Aorta (tissue), 5 donors: ENCODE results near the gene MAP7. TPM values are rescaled to one million over a fixed set of nuclear protein-coding genes. Genes with fewer than 3 reads are reported as not detected.
"Not testable (repeated sequence)": the region's sequence is repeated elsewhere in the genome, so short reads cannot be mapped to it uniquely, and the experiment has no call there.

Experiments used
- ATAC-seq: fragments of 200-7000 bp; cut with Tn5 transposase; one replicate; pipeline ENCODE4 v1.9.1; 2022; ENCODE audit warnings: moderate library complexity; ENCODE audit not compliant: low FRiP score
- DNase-seq, 2 donors: peaks; one replicate each; pipeline ENCODE4 v3.0.0-alpha.2; 2020
- H3K27ac ChIP-seq, 2 donors: one replicate each; pipeline ENCODE4 v1.5.1; 2013; ENCODE audit warnings: low read length in 2 of 2, mild to moderate bottlenecking in 2 of 2, moderate library complexity in 2 of 2, control low read depth in 1 of 2, inconsistent platforms in 1 of 2, low read depth in 1 of 2
- H3K27me3 ChIP-seq, 2 donors: one replicate each; pipeline ENCODE4 v1.6.1; 2013; ENCODE audit warnings: control low read depth in 1 of 2, low read length in 1 of 2, mild to moderate bottlenecking in 1 of 2, moderate library complexity in 1 of 2; ENCODE audit not compliant: insufficient read depth in 2 of 2, control insufficient read depth in 1 of 2
- H3K36me3 ChIP-seq, 2 donors: one replicate each; pipeline ENCODE4 v1.6.1; 2013; ENCODE audit warnings: control low read depth in 1 of 2, low read length in 1 of 2, mild to moderate bottlenecking in 1 of 2; ENCODE audit not compliant: insufficient read depth in 2 of 2, control insufficient read depth in 1 of 2
- H3K4me1 ChIP-seq, 2 donors: one replicate each; pipeline ENCODE4 v1.6.1; 2013; ENCODE audit warnings: low read length in 2 of 2, control low read depth in 1 of 2, mild to moderate bottlenecking in 1 of 2, moderate library complexity in 1 of 2; ENCODE audit not compliant: insufficient read depth in 2 of 2, control insufficient read depth in 1 of 2
- H3K4me3 ChIP-seq, 2 donors: one replicate each; pipeline ENCODE4 v1.5.1; 2013; ENCODE audit warnings: low read length in 2 of 2, control low read depth in 1 of 2, mild to moderate bottlenecking in 1 of 2
- H3K9me3 ChIP-seq: one replicate; pipeline ENCODE4 v1.6.1; 2013; ENCODE audit warnings: mild to moderate bottlenecking, low read length; ENCODE audit not compliant: control insufficient read depth
- WGBS, 2 donors: extraction: QIAGEN DNeasy Blood & Tissue Kit; methylation state at CpG; one replicate each; pipeline ENCODE4 v1.1.7; 2013; 5-methylcytosine and 5-hydroxymethylcytosine counted together
- intact Hi-C, 2 donors: fragments of 100-400 bp; cut with DNase I; formaldehyde crosslinking; loops; one replicate each; pipeline versions ENCODE4 v1.14.2 to v1.15.0; 2022
- polyA plus RNA-seq, 2 donors: library from polyadenylated mRNA; stranded (reverse); fragments of 200-250 nt; gene quantifications; one replicate each; pipeline ENCODE4 v1.2.3, GENCODE V29; 2013
- total RNA-seq, 2 donors: library from RNA; stranded (reverse); fragmentation: NEBNext Ultra II Directional; extraction: Animal tissue kit (Norgen Biotek cat#: 25700); gene quantifications; one replicate each; pipeline ENCODE4 v1.2.1, GENCODE V29; 2021
- donor health status: healthy with polysubstance abuse.
- donor health status: Bipolar disorder and iron deficiency.
- donor health status: DM: no; HTN: no; CAD: no.
- donor health status: DM: no; HTN: no; CAD: no.
- donor health status: DM: yes; HTN: yes; CAD: no.

The MAP7 gene
- total and polyA plus RNA-seq, 4 donors, result 2.5 to 5.3 (median 3.3) TPM

DNA sequence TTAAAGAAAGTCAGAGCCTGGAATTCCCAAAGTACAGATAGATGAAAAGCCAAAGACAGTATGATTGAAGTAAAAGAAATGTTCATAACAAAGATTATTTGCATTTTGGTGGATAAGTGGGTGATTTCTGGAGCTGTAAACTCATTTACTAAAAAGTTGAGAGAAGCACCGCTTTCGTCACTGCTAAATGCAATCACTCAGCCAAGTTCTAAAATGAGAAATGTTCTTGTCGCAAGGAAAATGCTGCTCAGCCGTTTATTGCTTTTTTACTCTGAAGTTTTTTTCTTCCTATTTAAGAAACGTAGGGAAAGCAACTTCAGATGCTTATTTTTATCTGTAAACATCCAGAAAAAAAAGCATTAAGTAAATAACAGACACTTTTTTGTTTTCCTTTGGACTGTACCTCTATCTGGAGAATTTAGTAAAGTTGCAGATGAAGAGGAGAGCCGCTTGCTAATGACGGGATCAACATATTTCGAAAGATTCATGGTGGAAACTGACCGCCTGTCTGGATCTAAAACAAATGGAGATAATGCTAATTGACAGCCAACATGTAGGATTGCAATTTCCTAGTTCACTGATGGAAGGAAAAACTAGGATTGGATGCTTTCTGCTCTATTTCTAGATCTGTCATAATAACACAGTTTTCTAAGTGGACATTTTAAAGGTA, 166.8 kb downstream of the MAP7 start:
- intact Hi-C loops, result no loop called here
- H3K27me3 ChIP-seq, result no peaks in the 10 kb centered on the region
- 22 to 33% methylated on average over 9 of the region's 9 CpGs for WGBS, 2 donors
- no peak for ATAC-seq
- no peaks in the 10 kb centered on the region for H3K9me3 ChIP-seq
- H3K4me3 ChIP-seq, result no peak overlapping the region
- no peaks in the 10 kb centered on the region for H3K4me1 ChIP-seq
- no peak overlapping the region for H3K27ac ChIP-seq
- H3K36me3 ChIP-seq, result no peaks in the 10 kb centered on the region
- no peak for DNase-seq

DNA sequence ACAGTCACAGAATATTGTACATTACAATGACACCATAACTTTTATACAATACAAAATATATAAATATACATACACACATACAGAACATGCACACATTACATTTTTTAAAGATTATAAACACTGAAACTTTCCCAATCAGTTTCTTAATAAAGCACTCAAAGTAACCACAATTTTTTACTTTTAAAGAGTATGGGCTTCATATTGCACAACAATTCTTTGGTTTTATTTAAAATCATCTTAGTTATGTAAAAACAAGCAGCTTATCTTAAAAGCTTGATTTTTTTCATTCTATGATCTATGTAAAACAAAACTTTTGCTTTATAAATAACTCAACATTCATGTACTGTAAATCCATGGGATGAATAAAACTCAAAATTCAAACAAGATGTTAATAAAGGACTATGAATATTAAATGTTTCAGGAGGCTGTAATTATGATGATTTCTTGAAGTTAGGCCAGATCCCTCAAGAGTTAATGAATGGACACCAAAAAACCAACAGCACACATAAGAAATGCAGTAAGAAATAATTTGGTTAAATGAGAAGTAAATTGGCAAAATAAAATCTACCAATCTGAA, 167.5 kb downstream of the MAP7 start:
- peaks cover 0 to under 1% of the 10 kb centered on the region in 2 donors for H3K36me3 ChIP-seq
- intact Hi-C loops, result no loop called here
- H3K4me3 ChIP-seq, result no peak overlapping the region
- H3K9me3 ChIP-seq, result no peaks in the 10 kb centered on the region
- no peak overlapping the region for H3K27ac ChIP-seq
- no peaks in the 10 kb centered on the region for H3K4me1 ChIP-seq
- H3K27me3 ChIP-seq, result no peaks in the 10 kb centered on the region
- no peak for ATAC-seq
- DNase-seq, result no peak

DNA sequence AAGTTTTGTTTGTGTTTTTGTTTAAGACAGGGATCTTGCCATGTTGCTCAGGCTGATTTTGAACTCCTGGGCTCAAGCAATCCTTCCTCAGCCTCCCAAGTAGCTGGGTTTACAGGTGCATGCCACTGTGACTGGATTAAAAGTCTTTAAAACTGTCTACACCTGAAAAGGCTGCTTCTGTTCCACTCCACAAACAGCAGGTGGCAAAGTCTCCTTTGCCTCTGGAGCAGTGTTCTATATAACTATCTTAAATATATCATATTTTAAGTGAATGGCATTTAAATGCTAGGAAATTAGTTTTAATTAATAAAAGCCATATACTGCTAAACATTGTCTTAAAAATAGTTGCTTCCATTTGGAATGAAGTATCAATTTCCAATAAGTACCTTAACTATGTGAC, 171.3 kb downstream of the MAP7 start:
- Histone ChIP-seq H3K9me3 (no peaks in the 10 kb centered on the region), H3K4me3 (no peak overlapping the region), H3K27ac (no peak overlapping the region), H3K4me1 (no peaks in the 10 kb centered on the region), H3K27me3 (no peaks in the 10 kb centered on the region), H3K36me3 (peaks cover 0 to 5% of the 10 kb centered on the region in 2 donors)
- DNase-seq, result no peak
- no peak for ATAC-seq
- intact Hi-C loops, result no loop called here

DNA sequence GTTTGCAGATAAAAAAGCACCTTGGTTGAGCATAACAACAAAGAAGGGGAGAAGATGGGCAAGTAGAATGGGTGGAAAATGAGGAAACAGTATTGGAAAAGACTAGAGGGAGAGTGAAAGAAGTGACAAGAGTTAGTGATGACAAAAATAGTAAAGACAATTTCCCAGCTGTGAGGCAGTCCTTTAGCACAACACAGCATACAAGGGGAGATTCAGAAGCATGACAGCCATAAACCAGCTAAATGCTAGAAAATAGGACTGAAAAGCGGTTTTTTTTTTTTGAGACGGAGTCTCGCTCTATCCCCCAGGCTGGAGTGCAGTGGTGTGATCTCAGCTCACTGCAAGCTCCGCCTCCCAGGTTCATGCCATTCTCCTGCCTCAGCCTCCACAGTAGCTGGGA, 174.4 kb downstream of the MAP7 start:
- H3K9me3 ChIP-seq, H3K4me3 ChIP-seq, H3K4me1 ChIP-seq, H3K27me3 ChIP-seq, ATAC-seq, H3K27ac ChIP-seq, DNase-seq, H3K36me3 ChIP-seq, intact Hi-C loops: not testable (repeated sequence)
- 96 to 98% methylated on average over 4 of the region's 4 CpGs for WGBS, 2 donors

- no peaks in the 10 kb centered on the region for H3K27me3 ChIP-seq
- DNase-seq (no peak), ATAC-seq (no peak)
- no peaks in the 10 kb centered on the region for H3K36me3 ChIP-seq
- H3K4me1 ChIP-seq, result no peaks in the 10 kb centered on the region
- intact Hi-C loops, result no loop called here
- 75 to 79% methylated on average over 2 of the region's 2 CpGs for WGBS, 2 donors
- H3K9me3 ChIP-seq, result no peaks in the 10 kb centered on the region
- no peak overlapping the region for H3K4me3 ChIP-seq
- no peak overlapping the region for H3K27ac ChIP-seq
These were observed 178.3 kb downstream of the MAP7 start for GRCh38 chr6:136371959-136372358.

- ATAC-seq (no peak), DNase-seq (no peak)
- H3K4me3 ChIP-seq, result no peak overlapping the region
- 87 to 88% methylated on average over 4 of the region's 4 CpGs for WGBS, 2 donors
- no peak overlapping the region for H3K27ac ChIP-seq
- intact Hi-C loops, result no loop called here
- H3K36me3 ChIP-seq, result no peaks in the 10 kb centered on the region
- H3K27me3 ChIP-seq, result no peaks in the 10 kb centered on the region
- H3K9me3 ChIP-seq, result no peaks in the 10 kb centered on the region
- H3K4me1 ChIP-seq, result no peaks in the 10 kb centered on the region
These were observed 179.1 kb downstream of the MAP7 start for GRCh38 chr6:136370988-136371728.

- H3K27ac ChIP-seq, result no peak overlapping the region
- intact Hi-C loops, result no loop called here
- DNase-seq (peak in 1 of 2 donors; percentile 89), ATAC-seq (no peak)
- H3K27me3 ChIP-seq, result no peaks in the 10 kb centered on the region
- H3K36me3 ChIP-seq, result no peaks in the 10 kb centered on the region
- H3K4me1 ChIP-seq, result no peaks in the 10 kb centered on the region
- H3K9me3 ChIP-seq, result no peaks in the 10 kb centered on the region
- 21 to 23% methylated on average over 11 of the region's 11 CpGs for WGBS, 2 donors
- H3K4me3 ChIP-seq, result no peak overlapping the region
These were observed 184.4 kb downstream of the MAP7 start for GRCh38 chr6:136365776-136366354.

DNA sequence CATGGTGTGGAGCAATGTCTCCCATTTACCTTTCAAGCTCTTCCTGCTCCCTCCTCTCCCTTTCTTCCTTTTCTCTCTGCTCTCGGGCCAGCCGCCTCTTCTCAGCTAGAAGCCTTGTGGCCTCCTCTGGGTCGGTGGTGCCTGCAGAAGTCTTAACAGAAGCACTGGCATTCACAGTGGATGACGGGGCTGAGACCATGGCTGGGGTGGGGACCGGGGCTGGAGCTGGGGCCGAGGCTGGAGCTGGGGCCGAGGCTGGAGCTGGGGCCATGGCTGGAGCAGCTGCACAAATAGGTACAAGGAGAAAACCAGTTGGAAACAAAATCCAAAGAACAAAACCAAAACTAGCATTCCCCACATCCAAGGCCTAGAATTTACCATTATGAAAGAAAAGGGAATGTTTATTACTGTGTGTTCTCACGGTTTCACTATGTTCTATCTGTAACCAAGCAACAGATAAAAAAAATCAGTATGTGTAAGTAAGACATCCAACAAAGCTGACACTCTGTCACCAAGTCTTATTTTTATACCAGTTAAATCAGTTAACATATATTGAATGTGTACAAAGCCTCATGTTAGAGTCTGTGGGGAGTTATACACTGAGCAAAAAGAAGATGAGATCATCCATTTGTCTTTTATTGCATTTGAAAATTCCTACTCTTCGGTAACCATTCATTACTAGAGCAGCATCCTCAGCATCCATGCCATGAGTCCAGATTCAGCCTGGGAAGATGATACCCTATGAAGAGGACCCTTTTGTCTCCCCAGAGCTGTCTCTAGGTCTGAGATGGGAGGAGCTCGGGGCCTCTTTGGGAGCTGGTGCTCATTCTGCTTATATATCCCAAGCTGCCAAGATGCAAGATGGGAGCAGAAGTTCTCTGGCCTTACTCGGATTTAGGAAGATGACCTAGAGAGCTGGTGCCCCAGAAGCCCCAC, 187.5 kb downstream of the MAP7 start:
- DNase-seq (no peak), ATAC-seq (no peak)
- Histone ChIP-seq H3K27ac (no peak overlapping the region), H3K36me3 (peaks cover 0 to 1% of the 10 kb centered on the region in 2 donors), H3K27me3 (no peaks in the 10 kb centered on the region), H3K9me3 (no peaks in the 10 kb centered on the region), H3K4me1 (no peaks in the 10 kb centered on the region), H3K4me3 (no peak overlapping the region)
- intact Hi-C loops, result no loop called here
- WGBS, 2 donors, result 65 to 71% methylated on average over 11 of the region's 11 CpGs
